GM04503 (cell line): Measurements from ENCODE around the gene MITD1.
"Not testable (repeated sequence)": the region's sequence is repeated elsewhere in the genome, so short reads cannot be mapped to it uniquely, and the experiment has no call there.

Source experiments
- DNase-seq: peaks from one replicate; pipeline ENCODE4 v3.0.0-alpha.2; 2012; ENCODE audit warnings: low read depth

Gene MITD1

DNA sequence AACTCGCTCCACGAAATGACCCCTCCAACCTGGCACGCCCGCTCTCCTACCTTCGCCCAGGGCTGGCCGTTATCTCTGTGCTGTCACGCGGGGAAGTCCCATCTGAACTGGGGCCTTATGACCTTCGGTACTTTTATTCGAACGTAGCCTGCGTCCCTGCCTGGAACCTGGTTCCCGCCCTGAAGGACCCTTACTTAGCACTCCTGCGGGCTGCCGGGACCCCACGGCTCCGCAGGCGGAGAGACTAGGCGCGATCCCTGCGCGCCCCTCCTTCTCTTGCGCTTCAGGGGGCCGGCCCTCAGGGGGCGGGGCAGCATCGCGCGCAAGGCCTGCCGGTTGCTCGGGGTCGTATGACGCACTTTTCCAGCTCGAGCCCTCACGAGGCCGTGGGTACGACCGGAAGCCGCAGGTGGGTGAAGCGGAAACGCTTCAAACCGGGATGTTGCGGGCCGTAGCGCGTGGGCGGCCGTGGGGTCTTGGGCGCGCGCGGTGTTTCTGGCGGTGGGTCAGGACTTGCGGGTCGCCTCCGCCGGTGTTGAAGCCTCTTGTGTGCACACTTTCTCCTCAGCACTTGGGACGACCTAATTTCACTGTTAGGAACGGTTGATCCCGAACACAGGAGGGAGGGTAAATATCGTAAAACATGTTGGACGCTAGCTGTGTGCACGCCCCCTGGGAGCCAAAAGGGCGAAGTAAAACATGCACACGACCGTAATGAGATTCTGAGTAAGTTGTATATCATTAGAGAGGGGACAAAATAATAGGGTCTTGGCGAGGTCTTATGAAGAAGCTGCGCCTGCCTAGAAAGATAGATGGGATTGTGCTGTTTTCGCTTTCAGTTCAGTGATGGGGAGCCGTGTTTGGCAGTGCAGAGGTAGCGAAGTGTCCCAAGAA lies 26.0 kb downstream of the MITD1 start, which contains the start of the genes LIPT1 and TSGA10:
Gene LIPT1 (plus strand): TSS at position 325 of the 894 bp plus-strand sequence. CDS start 6,991 bp downstream, outside the sequence.
Gene TSGA10 (minus strand): TSS at position 300 of the 894 bp plus-strand sequence. CDS start 45,503 bp downstream, outside the sequence.
- DNase-seq: peak; percentile 41

DNA sequence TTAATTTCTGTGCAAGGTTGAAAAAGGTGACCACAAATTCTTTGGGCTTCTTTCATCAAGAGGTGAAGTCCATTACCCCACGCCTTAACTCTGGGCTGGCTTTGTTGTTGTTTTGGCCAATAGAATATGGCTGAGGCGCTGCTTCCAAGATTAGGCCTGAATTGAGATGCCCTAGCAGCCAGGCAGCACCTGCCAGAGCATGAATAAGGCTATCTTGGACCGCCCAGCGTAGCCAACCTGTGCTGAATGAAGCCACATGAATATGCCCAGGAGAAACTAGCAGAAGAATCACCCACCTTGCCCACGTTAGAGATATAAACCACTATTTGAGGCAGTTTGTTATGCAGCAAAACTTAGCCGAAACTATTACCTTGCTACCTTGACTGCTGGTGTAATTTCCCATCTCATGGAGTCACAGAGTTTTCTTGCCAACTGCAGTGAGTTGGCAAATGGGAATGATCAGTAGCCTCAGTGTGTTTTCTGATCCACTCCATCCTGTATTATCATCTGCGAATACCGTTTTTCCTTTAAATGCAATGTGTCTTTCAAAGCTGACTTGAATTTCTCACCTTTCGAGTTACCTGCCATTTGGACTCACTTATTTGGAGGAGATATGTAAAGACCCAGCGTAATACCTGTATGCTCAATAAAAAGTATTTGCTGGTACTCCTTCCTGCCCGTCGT lies 26.8 kb downstream of the MITD1 start:
- DNase-seq: no peak

DNA sequence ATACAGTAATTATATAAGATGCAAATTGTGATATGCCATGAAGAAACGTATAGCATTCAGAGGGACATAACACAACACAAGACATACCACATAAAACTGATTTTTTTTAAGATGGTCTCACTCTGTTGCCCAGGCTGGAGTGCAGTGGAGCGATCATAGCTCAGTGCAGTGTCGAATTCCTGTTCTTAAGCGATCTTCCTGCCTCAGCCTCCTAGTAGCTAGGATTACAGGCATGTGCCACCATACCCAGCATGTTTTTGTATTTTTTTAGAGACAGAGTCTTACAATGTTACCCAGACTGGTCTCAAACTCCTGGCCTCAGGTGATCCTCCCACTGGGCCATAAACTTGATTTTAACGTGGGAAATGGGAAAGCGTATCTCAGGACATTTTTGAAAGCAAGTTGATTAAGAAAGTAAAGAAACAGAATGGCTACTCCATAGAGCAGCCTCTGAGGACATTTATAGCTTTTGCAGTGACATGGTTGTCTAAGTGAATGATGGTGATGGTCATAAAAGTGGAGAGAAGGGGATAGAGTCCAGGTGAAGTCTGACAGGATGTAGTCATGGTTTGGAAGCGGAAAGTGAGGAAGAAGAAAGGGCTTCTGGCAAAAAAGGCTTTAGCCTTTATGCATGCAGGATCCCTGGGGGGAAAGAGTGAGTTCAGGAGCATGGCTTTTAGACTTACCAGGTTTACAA lies 28.5 kb downstream of the MITD1 start:
- DNase-seq: no peak

DNA sequence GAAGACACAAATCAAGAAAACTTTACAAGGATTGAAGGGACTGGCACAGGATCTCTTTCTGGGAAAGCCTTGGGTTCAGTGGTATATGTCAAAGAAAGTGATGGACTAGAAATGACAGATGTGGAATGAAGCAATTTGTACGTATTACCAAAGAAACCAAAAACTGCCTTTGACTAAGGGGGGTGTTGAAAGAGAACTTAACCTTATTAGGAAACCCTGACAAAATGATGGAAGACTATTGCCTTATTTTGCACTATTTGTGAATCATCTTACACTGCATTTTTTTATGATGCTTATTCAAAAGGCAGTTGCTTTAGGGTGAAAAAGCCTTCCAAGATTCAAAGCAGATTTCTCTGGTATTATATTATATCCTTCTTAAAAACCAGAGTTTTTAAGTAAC lies 30.2 kb downstream of the MITD1 start:
- DNase-seq: no peak

DNA sequence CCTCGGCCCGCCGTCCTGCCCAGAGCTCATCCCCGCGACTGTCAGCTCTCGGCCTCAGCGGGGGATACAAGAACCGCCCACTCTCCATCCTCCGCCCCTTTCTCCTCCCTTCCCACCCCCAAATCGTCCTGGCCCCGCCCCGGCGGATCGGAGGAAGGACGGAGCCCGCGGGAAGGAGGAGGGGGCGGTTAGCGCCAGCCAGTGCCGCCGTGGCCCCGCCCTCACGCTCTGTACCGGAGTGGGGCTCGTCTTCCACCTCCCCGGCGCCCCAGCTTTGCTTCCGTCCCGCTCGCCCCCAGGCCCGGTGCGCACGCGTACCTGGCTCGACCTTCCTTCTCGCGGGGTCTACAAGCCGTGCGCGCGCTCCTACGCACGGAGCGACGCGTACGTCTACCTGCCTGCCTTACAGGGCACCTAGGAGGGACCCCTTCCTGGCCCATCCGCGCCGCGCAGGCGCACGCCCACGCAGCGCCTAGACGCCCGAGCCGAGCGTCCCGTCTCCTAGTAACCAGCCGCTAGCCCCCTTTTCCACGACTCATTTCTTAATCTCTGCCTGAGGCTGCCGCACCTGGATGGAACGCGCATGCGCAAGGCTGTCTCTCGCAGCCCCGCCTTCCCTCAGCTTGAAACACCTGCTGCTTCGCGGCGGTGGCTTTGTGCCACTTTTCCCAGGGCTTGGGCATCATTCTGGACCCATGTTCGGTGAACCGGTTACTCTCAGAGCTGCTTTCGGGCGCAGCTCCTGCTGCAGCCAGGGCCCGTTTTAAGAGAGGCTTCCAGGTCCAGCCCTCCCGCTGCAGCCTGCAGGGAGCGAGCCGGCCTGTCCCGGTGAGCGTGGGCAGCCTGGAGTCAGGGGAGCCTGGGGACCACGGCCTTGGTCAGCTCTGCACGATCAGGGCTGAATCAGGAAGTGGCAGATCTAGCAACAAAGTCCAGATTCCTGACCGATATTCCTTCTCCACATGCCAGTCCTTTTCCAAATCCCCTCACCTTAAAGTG lies 39.4 kb downstream of the MITD1 start, which contains the start of gene C2orf15:
Gene C2orf15 (plus strand): TSS at position 598 of the 999 bp plus-strand sequence. CDS start 8,852 bp downstream, outside the sequence.
- no peak for DNase-seq

DNA sequence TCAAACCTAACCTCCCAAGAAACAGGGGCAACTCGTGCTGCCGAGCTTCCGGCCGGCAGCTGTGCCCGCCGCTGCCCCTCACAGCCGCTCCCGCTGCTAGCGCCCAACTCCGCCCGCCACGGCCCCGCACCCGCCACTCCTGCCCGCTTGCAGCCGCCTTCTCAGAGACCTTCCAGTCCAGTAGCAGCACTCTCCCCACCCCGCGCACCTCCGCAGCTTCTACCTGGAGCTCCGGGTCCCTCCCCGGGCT lies 40.1 kb downstream of the MITD1 start:
- no peak for DNase-seq

DNA sequence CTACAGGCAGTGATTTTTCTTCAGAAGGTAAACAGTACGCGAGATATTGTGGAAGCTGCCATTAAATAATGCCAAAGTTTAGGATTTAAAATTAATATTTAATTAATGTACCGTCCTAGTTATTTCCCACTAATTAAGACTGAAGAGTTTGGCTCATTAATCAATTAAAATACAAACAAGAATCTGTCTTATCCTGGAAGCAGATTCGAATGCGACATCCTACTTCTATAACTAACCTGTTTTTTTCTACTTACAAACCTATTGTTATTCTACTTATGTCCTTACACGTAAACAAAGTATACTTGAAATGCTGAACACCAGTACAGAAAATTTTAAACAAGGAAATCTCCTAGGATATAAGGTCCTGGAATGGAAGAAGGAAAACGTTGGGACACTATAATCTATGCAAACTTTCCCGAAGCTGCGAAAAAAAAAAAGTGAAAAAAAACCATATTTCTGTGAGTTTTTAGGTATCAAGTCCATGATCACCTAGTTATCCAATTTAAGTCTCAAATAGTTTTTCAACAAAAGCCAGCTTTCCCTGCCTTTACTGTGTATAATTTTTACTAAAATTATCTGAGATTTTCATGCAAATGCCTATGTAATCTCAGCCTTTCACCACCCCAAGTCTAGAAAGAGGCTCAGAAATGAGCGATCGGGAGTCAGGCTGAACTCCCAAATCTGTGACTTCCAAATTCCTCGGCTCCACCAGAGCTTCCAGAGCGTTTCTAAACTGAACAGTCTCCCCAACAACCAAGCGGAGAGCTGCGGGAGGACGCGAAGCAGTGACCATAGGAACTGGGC lies 40.6 kb downstream of the MITD1 start:
- no peak for DNase-seq

DNA sequence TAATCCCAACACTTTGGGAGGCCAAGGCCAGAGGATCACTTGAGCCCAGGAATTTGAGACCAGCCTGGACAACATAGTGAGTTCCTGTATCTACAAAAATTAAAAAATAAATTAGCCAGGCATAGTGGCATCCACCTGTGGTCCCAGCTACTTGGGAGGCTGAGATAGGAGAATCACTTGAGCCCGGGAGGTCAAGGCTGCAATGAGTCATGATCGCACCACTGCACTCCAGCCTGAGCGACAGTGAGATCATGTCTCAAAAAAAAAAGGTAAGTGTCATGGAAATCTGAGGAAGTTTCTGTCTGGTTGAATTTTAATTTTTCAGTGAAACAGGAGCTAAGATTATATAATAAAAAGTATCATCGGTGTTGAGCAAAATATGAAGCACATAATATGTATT lies 41.9 kb downstream of the MITD1 start:
- no peak for DNase-seq

DNA sequence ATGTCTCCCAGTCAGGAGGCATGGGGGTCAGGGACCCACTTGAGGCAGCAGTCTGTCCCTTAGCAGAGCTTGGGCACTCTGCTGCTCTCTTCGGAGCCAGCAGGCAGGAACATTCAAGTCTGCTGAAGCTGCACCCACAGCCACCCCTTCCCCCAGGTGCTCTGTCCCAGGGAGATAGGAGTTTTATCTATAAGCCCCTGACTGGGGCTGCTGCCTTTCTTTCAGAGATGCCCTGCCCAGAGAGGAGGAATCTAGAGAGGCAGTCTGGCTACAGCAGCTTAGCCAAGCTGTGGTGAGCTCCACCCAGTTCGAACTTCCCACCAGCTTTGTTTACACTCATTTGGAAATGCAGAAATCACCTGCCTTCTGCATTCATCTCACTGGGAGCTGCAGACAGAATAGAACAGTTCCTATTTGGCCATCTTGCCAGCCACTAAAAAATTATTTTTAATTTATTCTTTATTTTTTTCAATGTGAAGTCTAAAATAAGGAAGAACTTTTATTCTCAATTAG lies 45.8 kb downstream of the MITD1 start:
- not testable (repeated sequence) for DNase-seq

DNA sequence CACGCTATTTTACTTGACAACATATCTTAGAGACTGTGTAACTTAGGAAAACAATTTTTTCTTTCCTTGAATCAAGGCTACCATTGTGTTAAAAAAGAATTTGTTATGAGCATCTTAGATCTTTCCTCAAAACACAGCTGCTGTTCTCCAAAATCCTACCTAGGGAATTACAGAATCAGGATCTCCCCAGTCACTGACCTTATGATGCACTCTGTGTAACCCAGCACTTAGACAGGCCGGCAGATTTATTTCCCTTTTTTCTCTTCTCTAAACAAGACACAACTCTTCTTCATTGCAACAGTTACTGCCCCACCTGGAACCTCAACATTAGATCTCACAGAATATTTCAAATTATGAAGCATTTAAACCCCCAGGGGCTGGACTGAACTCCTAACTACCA lies 52.9 kb downstream of the MITD1 start:
- DNase-seq: no peak
